PC-3 (cell line): ENCODE measurements around the gene ERGIC1.

Source experiments
- CTCF ChIP-seq: fragments of 300-600 bp; sonication (generic); conservative IDR thresholded peaks from 2 replicates; pipeline ENCODE4 v1.5.1; 2017; ENCODE audit warnings: antibody characterized with exemption, low read depth, mild to moderate bottlenecking, low read length
- EZH2 ChIP-seq: fragments of 300-600 bp; sonication (generic); IDR thresholded peaks from one replicate; pipeline ENCODE4 v1.6.1; 2017; ENCODE audit warnings: antibody characterized with exemption, mild to moderate bottlenecking, low read length; ENCODE audit not compliant: unreplicated experiment
- EZH2phosphoT487 ChIP-seq: fragments of 300-600 bp; sonication (generic); IDR thresholded peaks from 2 replicates; pipeline ENCODE4 v1.6.1; 2018; ENCODE audit warnings: mild to moderate bottlenecking, antibody characterized with exemption, low read length, borderline replicate concordance

- TF ChIP-seq EZH2phosphoT487, result no peak
- no peak for TF ChIP-seq EZH2
- no peak for TF ChIP-seq CTCF
These were observed 160.4 kb downstream of the ERGIC1 start for GRCh38 chr5:172994405-172994804.
